ENCODE results near the gene SECISBP2L. TPM values are rescaled to one million over a fixed set of nuclear protein-coding genes. Genes with fewer than 3 reads are reported as not detected.

SECISBP2L gene
- total and polyA plus RNA-seq, 2 of the 4 experiments (the other 2 are of a cell fraction), result 13.1 to 34.1 TPM

- Histone ChIP-seq H2AK5ac (ENCODE audit: low read depth, low read length) (no peak overlapping the region), H3K18ac (ENCODE audit: low read depth, low read length) (no peak overlapping the region), H2BK5ac (ENCODE audit: low read depth, low read length, poor library complexity, severe bottlenecking) (peak overlapping the region; percentile 17), H3K14ac (replicated peaks; ENCODE audit: low read depth, low read length) (no peak overlapping the region), H2BK20ac (ENCODE audit: low read depth, low read length) (no peak overlapping the region), H3K23ac (ENCODE audit: low read depth, low read length) (no peak overlapping the region), H3K4me3 (ENCODE audit: insufficient read depth, low read depth, low read length) (no peak overlapping the region), H3K56ac (ENCODE audit: extremely low read depth, insufficient read depth, low read length) (no peak overlapping the region), H4K5ac (ENCODE audit: low read depth, low read length) (no peak overlapping the region), H4K91ac (ENCODE audit: insufficient read depth, low read depth, low read length) (no peak overlapping the region), H2BK15ac (ENCODE audit: low read depth, low read length) (no peak overlapping the region), H3K4ac (ENCODE audit: low read depth, low read length) (no peak overlapping the region), H2AFZ (replicated peaks; ENCODE audit: low read length, poor library complexity) (no peak overlapping the region), H3K4me2 (ENCODE audit: low read depth, low read length) (no peak overlapping the region), H2AK9ac (replicated peaks; ENCODE audit: low read depth, low read length, poor library complexity) (no peak overlapping the region), H3K9me1 (ENCODE audit: insufficient read depth, low read length) (peaks cover 6% of the 10 kb centered on the region; the same call in 1 of the 2 replicates), H3K4me1 (ENCODE audit: control insufficient read depth, insufficient read depth, low read length) (peaks cover 2% of the 10 kb centered on the region; the same call in 1 of the 2 replicates), H2BK120ac (ENCODE audit: low read depth, low read length) (no peak overlapping the region), H4K8ac (ENCODE audit: low read depth in 2 of 2, low read length in 2 of 2) (no peak overlapping the region), H4K20me1 (ENCODE audit: insufficient read depth, low read length) (no peaks in the 10 kb centered on the region), H3K79me1 (ENCODE audit: low read depth in 1 of 2, low read length in 2 of 2) (peaks cover 13 to 36% of the 10 kb centered on the region in 2 experiments; a peak in 3 of 4 replicates), H3K27ac (ENCODE audit: insufficient read depth, low read length) (no peak overlapping the region), H3K27me3 (ENCODE audit: control insufficient read depth, insufficient read depth, low read length) (no peaks in the 10 kb centered on the region), H3K36me3 (ENCODE audit: control insufficient read depth, insufficient read depth, low read length) (peaks cover 34% of the 10 kb centered on the region), H3K9me3 (ENCODE audit: control insufficient read depth, insufficient read depth, low read length) (no peaks in the 10 kb centered on the region), H3K9ac (ENCODE audit: low read depth, low read length) (no peak overlapping the region)
- DNase-seq (peak; percentile 33), ATAC-seq (ENCODE audit: low read depth) (peak; percentile 81)
- no CpG with 5 or more reads among the region's 2 CpGs for WGBS, 2 experiments (ENCODE audit: extremely low coverage in 2 of 2, insufficient read length in 1 of 2)
- in situ Hi-C loops (cut with MboI; ENCODE audit: low sequenced_read_pairs) (no loop called here), dilution Hi-C loops (cut with HindIII; ENCODE audit: low sequenced_read_pairs, unreplicated experiment) (no loop called here), intact Hi-C loops (cut with micrococcal nuclease) (loop anchor here (5.0 kb wide), 1 partner anchor 131 kb away; no protein-coding TSS in a partner anchor)
- ChIA-PET CTCF (no interaction called here), POLR2A (ENCODE audit: unreplicated experiment) (no interaction called here)
- BruUV-seq (replicated peaks), result no TSS peak
- TF ChIP-seq RCOR1 (IDR thresholded peaks at IDR 0.05; ENCODE audit: insufficient replicate concordance, low read length) (no peak), CHD1 (IDR thresholded peaks at IDR 0.05; ENCODE audit: low read depth, low read length) (no peak), FOS (IDR thresholded peaks at IDR 0.05; ENCODE audit: low read depth, low read length) (no peak), CEBPB (IDR thresholded peaks at IDR 0.05; ENCODE audit: low read depth, low read length) (no peak), NFE2L2 (IDR thresholded peaks at IDR 0.05; ENCODE audit: low read depth, low read length) (no peak), MAZ (IDR thresholded peaks at IDR 0.05; ENCODE audit: borderline replicate concordance, low read depth, low read length) (no peak), ELK1 (IDR thresholded peaks at IDR 0.05; ENCODE audit: borderline replicate concordance, low read depth, low read length) (no peak), BHLHE40 (IDR thresholded peaks at IDR 0.05; ENCODE audit: low read depth, low read length) (no peak), USF2 (IDR thresholded peaks at IDR 0.05; ENCODE audit: low read depth, low read length) (no peak), SMC3 (IDR thresholded peaks at IDR 0.05; ENCODE audit: low read depth, low read length) (no peak), RFX5 (IDR thresholded peaks at IDR 0.05; ENCODE audit: low read depth, low read length) (no peak), CTCF (conservative IDR thresholded peaks at IDR 0.05; ENCODE audit: low read depth, low read length) (no peak), RAD21 (IDR thresholded peaks at IDR 0.05; ENCODE audit: low read length) (no peak), MXI1 (IDR thresholded peaks at IDR 0.05; ENCODE audit: borderline replicate concordance, low read depth, low read length) (no peak)
Observed at GRCh38 chr15:48996276-48996675, 50.0 kb downstream of the SECISBP2L start.
